Large intestine (tissue), 3 donors: ENCODE data around the gene MYCBPAP. TPM values are rescaled to one million over a fixed set of nuclear protein-coding genes. Genes with fewer than 3 reads are reported as not detected.

Experiments
- DNase-seq, 2 donors: peaks; one replicate each; pipeline versions ENCODE4 v3.0.0 to v3.0.0-alpha.2; 2013
- H3K27ac ChIP-seq: one replicate; pipeline ENCODE4 v1.5.1; 2013; ENCODE audit warnings: low read length
- H3K27me3 ChIP-seq: 2 replicates; pipeline ENCODE4 v1.6.1; 2013; ENCODE audit warnings: low read length; ENCODE audit not compliant: control insufficient read depth, insufficient read depth
- H3K36me3 ChIP-seq: 2 replicates; pipeline ENCODE4 v1.6.1; 2013; ENCODE audit warnings: low read length; ENCODE audit not compliant: control insufficient read depth, insufficient read depth
- H3K4me1 ChIP-seq: one replicate; pipeline ENCODE4 v1.6.1; 2013; ENCODE audit warnings: low read length; ENCODE audit not compliant: control insufficient read depth, insufficient read depth
- H3K4me3 ChIP-seq: one replicate; pipeline ENCODE4 v1.5.1; 2013; ENCODE audit warnings: low read length
- H3K9me3 ChIP-seq: one replicate; pipeline ENCODE4 v1.6.1; 2013; ENCODE audit warnings: mild to moderate bottlenecking, low read depth, low read length, moderate library complexity; ENCODE audit not compliant: control insufficient read depth
- WGBS: methylation state at CpG from one replicate; pipeline ENCODE4 v1.1.5; 2013; ENCODE audit warnings: low lambda C conversion rate; ENCODE audit not compliant: insufficient coverage; 5-methylcytosine and 5-hydroxymethylcytosine counted together
- polyA plus RNA-seq: library from polyadenylated mRNA; unstranded; fragments of 120-200 nt; gene quantifications from one replicate; pipeline ENCODE4 v1.2.1, GENCODE V29; 2013

Gene MYCBPAP
- polyA plus RNA-seq, 1 donor, result 1.8 TPM

GRCh38 chr17:50562242-50563091, 54.2 kb downstream of the MYCBPAP start:
- H3K9me3 ChIP-seq, result peaks cover 6% of the 10 kb centered on the region
- peak overlapping the region; percentile 30 for H3K4me3 ChIP-seq
- H3K36me3 ChIP-seq, result no peaks in the 10 kb centered on the region
- peaks cover 29% of the 10 kb centered on the region for H3K4me1 ChIP-seq
- H3K27ac ChIP-seq, result no peak overlapping the region
- peaks cover 88% of the 10 kb centered on the region for H3K27me3 ChIP-seq
- no CpG with 5 or more reads among the region's 22 CpGs for WGBS
- no peak for DNase-seq

GRCh38 chr17:50563092-50563511, 54.9 kb downstream of the MYCBPAP start:
- WGBS, result no CpG with 5 or more reads among the region's 4 CpGs
- H3K9me3 ChIP-seq, result peaks cover 6% of the 10 kb centered on the region
- DNase-seq, result no peak
- peaks cover 84% of the 10 kb centered on the region for H3K27me3 ChIP-seq
- H3K36me3 ChIP-seq, result no peaks in the 10 kb centered on the region
- H3K4me3 ChIP-seq, result no peak overlapping the region
- peaks cover 29% of the 10 kb centered on the region for H3K4me1 ChIP-seq
- no peak overlapping the region for H3K27ac ChIP-seq

GRCh38 chr17:50564916-50565315, 56.7 kb downstream of the MYCBPAP start:
- peak in 1 of 2 donors; percentile 44 for DNase-seq
- Histone ChIP-seq H3K4me1 (peaks cover 17% of the 10 kb centered on the region), H3K27me3 (peaks cover 66% of the 10 kb centered on the region), H3K36me3 (no peaks in the 10 kb centered on the region), H3K27ac (peak overlapping the region; percentile 28), H3K9me3 (no peaks in the 10 kb centered on the region), H3K4me3 (no peak overlapping the region)
- no CpG with 5 or more reads among the region's 19 CpGs for WGBS

- no peak overlapping the region for H3K27ac ChIP-seq
- no CpG with 5 or more reads among the region's 10 CpGs for WGBS
- H3K4me1 ChIP-seq, result peaks cover 13% of the 10 kb centered on the region
- H3K27me3 ChIP-seq, result peaks cover 62% of the 10 kb centered on the region
- peak in 1 of 2 donors; percentile 28 for DNase-seq
- no peaks in the 10 kb centered on the region for H3K9me3 ChIP-seq
- H3K36me3 ChIP-seq, result no peaks in the 10 kb centered on the region
- no peak overlapping the region for H3K4me3 ChIP-seq
Measured at GRCh38 chr17:50565402-50566350, 57.4 kb downstream of the MYCBPAP start.

- Histone ChIP-seq H3K27ac (no peak overlapping the region), H3K4me1 (peaks cover 11% of the 10 kb centered on the region), H3K36me3 (no peaks in the 10 kb centered on the region), H3K4me3 (no peak overlapping the region), H3K27me3 (peaks cover 50% of the 10 kb centered on the region), H3K9me3 (no peaks in the 10 kb centered on the region)
- WGBS, result no CpG with 5 or more reads among the region's 2 CpGs
- no peak for DNase-seq
Measured at GRCh38 chr17:50566886-50567285, 58.6 kb downstream of the MYCBPAP start.

- H3K27ac ChIP-seq, result no peak overlapping the region
- no peaks in the 10 kb centered on the region for H3K36me3 ChIP-seq
- peaks cover 7% of the 10 kb centered on the region for H3K4me1 ChIP-seq
- DNase-seq, result no peak
- no CpG with 5 or more reads among the region's 12 CpGs for WGBS
- no peak overlapping the region for H3K4me3 ChIP-seq
- peaks cover 33% of the 10 kb centered on the region for H3K27me3 ChIP-seq
- no peaks in the 10 kb centered on the region for H3K9me3 ChIP-seq
Measured at GRCh38 chr17:50568659-50569058, 60.4 kb downstream of the MYCBPAP start.

GRCh38 chr17:50569592-50569991, 61.4 kb downstream of the MYCBPAP start:
- Histone ChIP-seq H3K36me3 (no peaks in the 10 kb centered on the region), H3K27me3 (peaks cover 26% of the 10 kb centered on the region), H3K4me3 (no peak overlapping the region), H3K9me3 (no peaks in the 10 kb centered on the region), H3K27ac (no peak overlapping the region), H3K4me1 (peaks cover 7% of the 10 kb centered on the region)
- DNase-seq, result no peak
- no CpG with 5 or more reads among the region's 7 CpGs for WGBS

GRCh38 chr17:50570032-50570431, 61.8 kb downstream of the MYCBPAP start:
- Histone ChIP-seq H3K4me3 (no peak overlapping the region), H3K27ac (no peak overlapping the region), H3K9me3 (no peaks in the 10 kb centered on the region), H3K36me3 (no peaks in the 10 kb centered on the region), H3K4me1 (peaks cover 7% of the 10 kb centered on the region), H3K27me3 (peaks cover 21% of the 10 kb centered on the region)
- no peak for DNase-seq
- no CpG with 5 or more reads among the region's 8 CpGs for WGBS

GRCh38 chr17:50570528-50570927, 62.3 kb downstream of the MYCBPAP start:
- WGBS, result no CpG with 5 or more reads among the region's 7 CpGs
- Histone ChIP-seq H3K27ac (no peak overlapping the region), H3K4me3 (no peak overlapping the region), H3K36me3 (no peaks in the 10 kb centered on the region), H3K4me1 (peaks cover 4% of the 10 kb centered on the region), H3K9me3 (peaks cover under 1% of the 10 kb centered on the region), H3K27me3 (peaks cover 16% of the 10 kb centered on the region)
- DNase-seq, result no peak

GRCh38 chr17:50571681-50572080, 63.4 kb downstream of the MYCBPAP start:
- H3K9me3 ChIP-seq, result peaks cover 3% of the 10 kb centered on the region
- peaks cover 5% of the 10 kb centered on the region for H3K27me3 ChIP-seq
- no peak overlapping the region for H3K4me3 ChIP-seq
- WGBS, result no CpG with 5 or more reads among the region's 19 CpGs
- no peak overlapping the region for H3K27ac ChIP-seq
- H3K36me3 ChIP-seq, result no peaks in the 10 kb centered on the region
- H3K4me1 ChIP-seq, result no peaks in the 10 kb centered on the region
- no peak for DNase-seq
